HG03095 (cell line): Measurements from ENCODE around the gene TTLL3.
"Not testable (repeated sequence)": the region's sequence is repeated elsewhere in the genome, so short reads cannot be mapped to it uniquely, and the experiment has no call there.

Experiments used
- ATAC-seq: cut with Tn5 transposase; IDR thresholded peaks from one replicate; pipeline ENCODE4 v1.9.1; 2021; ENCODE audit warnings: moderate library complexity; ENCODE audit not compliant: unreplicated experiment

Gene TTLL3

DNA sequence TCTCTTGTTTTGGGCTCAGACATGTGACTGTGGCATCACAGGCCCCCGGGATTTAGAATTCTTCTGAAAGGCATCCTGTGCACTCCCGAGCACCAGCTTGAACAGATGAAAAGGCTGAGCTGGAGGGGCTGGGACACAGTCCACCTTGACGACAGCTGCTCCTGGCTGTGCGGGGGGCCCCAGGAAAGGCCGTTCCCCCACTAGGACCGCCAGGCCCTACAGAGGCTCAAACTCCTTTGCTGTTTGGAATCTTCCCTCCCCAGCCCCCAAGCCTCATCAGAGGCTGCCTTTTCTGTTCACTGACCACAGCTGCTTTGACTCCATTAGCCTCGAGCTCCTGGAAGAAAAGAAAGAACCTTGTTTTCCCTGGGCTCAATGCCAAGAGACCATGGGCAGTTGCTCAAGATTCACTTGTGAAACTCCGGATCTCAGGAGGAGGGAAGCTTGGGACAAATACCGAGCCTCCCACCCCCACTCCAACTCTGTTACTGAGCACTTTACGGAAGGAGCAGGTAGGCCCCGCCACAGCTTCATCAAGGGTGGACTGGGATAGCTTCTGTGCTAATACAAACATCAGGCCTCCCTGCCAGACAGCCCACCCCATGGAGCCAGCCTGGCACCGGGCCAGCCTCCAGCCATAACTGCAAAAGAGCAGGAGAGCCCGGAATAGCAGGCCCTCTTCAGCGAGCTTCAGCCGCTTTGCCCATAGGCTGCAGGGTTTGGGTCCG, 54.3 kb downstream of the TTLL3 start:
- ATAC-seq, result no peak

- ATAC-seq, result not testable (repeated sequence)
Observed at GRCh38 chr3:9865125-9865637, 55.1 kb downstream of the TTLL3 start.

- ATAC-seq, result no peak
Observed at GRCh38 chr3:9866639-9867038, 56.6 kb downstream of the TTLL3 start.

DNA sequence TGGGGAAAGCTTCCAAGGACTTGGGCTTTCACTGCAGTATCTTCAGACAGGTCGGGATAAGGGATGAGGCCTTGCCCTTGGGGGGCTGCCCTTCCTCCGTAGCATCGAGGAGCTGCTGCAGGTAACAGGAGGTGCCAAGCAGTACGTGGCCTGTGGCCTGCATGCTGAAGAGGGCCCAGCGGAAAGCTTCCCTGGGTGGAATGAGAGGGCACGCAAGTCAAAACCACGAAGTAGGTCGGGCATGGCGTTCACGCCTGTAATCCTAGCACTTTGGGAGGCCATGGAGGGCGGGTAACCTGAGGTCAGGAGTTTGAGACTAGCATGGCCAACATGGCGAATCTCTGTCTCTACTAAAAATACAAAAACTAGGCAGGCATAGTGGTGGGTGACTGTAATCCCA, 57.0 kb downstream of the TTLL3 start:
- no peak for ATAC-seq

- ATAC-seq, result no peak
Observed at GRCh38 chr3:9869955-9870354, 59.9 kb downstream of the TTLL3 start.

- no peak for ATAC-seq
Observed at GRCh38 chr3:9870978-9871377, 60.9 kb downstream of the TTLL3 start.

DNA sequence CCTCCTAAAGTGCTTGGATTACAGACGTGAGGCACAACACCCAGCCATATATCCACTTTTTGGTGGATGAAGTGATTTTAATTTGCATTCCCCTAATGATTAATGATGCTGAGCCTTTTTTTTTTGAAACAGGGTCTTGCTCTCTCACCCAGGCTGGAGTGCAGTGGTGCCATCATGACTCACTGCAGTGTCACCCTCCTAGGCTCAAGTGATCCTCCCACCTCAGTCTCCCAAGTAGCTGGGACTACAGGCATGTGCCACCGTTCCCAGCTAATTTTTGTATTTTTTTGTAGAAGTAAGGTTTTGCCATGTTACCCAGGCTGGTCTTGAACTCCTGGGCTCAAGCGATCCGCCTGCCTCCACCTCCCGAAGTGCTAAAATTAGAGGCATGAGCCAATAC, 62.0 kb downstream of the TTLL3 start:
- not testable (repeated sequence) for ATAC-seq

DNA sequence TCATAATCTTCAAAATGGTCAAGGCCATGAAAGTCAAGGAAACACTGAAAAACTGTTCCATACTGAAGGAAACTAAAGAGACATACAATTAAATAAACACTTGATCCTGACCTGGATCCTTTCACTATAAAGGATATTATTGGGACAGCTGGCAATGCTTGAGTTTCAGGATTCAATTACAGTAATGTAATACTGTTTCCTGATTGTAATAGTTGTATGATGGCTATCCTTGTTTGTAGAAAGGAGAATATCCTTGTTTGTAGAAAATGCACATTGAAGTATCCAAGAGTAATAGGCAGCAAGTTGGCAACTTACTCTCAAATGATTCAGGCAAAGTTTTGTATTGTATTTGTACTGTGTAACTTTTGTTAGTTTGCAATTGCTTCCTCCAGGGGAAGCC, 65.4 kb downstream of the TTLL3 start:
- ATAC-seq, result no peak

DNA sequence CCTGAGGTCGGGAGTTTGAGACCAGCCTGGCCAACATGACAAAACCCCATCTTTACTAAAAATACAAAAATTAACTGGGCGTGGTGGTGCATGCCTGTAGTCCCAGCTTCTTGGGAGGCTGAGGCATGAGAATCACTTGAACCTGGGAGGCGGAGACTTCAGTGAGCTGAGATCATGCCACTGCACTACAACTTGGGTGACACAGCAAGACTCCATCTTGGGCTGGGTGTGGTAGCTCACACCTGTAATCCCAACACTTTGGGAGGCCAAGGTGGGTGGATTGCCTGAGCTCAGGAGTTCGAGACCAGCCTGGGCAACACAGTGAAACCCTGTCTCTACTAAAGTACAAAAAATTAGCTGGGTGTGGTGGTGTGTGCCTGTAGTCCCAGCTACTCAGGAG, 66.2 kb downstream of the TTLL3 start:
- not testable (repeated sequence) for ATAC-seq

DNA sequence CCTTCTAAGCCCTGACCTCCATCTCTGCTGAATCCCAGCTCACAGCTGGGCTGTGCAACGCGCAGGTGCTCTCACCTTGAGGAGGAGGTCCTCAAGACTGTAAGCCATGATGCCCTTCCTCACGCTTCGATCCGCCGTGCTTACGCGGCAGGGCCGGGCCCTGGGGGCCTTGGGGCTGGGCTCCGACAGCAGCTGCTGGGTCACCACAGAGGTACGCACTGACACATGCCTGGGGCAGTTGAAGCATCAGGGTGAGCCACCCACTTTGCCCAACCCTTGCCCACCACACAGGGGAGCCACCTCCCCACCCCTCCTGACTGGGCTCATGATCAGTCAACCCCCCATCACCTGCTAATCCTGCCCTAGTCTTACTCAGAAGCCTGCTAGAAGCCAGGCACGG, 66.9 kb downstream of the TTLL3 start:
- no peak for ATAC-seq

DNA sequence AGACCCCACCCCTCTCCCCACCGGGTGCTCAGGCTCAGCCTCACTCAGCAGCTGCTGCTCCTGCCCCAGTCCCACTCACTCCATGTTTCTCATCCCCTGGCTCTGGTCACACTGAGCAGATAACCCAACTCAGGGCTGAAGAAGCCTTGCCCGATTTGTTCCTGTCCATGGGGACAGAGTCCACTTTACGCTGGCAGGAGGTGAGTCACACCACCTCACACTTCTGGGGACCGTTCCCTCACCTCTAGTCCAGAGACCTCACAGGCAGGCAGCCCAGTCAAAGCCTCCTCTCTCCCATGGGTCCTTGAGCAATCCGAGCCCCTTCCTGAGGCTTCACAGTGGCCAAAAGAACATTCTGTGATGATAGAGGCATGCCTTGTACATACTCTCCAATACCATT, 68.6 kb downstream of the TTLL3 start:
- no peak for ATAC-seq

DNA sequence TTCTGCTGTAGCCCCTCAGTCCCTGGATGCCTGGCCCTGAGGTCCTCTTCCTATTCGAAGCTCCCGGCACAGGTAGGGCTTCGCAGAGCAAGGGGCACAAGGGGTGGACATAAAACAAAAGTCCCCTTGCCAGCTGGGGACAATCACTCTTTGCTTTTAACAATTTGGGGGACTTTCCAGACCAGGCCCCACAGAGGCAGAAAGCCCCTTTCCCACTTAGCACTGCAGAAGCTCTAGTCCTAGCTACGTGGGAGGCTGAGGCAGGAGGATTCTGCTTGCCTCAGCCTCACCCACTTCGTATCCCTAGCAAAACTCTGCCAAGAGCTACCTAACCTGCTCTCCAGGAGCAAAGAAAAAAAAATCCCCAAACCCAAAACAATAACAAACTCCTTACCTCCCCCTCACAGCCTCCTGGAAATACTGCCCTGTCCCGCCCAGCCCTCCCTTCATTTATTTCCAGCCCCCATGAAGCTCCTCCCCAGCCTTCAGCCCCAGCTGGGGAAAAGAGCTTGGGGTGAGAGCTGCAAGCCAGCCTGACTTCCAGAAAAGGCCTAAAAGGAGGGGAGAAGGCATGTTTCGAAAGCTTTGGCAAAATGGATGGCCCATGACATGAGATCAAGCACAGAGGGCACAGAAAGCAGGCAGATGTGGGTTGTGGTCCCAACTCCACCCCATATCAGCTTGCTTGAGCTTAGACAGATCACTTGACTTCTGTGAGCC, 69.9 kb downstream of the TTLL3 start, which contains the start of gene CIDEC:
Gene CIDEC, minus strand, starts transcription at position 424 of the 720 bp plus-strand sequence. CDS start 1,767 bp downstream, outside the sequence.
- ATAC-seq, result no peak

GRCh38 chr3:9881441-9881840, 71.4 kb downstream of the TTLL3 start:
- ATAC-seq, result no peak

- ATAC-seq, result no peak
Observed at GRCh38 chr3:9883706-9884554, 73.9 kb downstream of the TTLL3 start.

- ATAC-seq, result no peak
Observed at GRCh38 chr3:9884555-9885165, 74.6 kb downstream of the TTLL3 start.
